ENCODE data around the gene CFAP100.

CFAP100 gene

GRCh38 chr3:126392246-126392645 is 2.5 kb upstream of the CFAP100 start:
- no peaks in the 10 kb centered on the region for H3K36me3 ChIP-seq (ENCODE audit: insufficient read depth, low read length)

DNA sequence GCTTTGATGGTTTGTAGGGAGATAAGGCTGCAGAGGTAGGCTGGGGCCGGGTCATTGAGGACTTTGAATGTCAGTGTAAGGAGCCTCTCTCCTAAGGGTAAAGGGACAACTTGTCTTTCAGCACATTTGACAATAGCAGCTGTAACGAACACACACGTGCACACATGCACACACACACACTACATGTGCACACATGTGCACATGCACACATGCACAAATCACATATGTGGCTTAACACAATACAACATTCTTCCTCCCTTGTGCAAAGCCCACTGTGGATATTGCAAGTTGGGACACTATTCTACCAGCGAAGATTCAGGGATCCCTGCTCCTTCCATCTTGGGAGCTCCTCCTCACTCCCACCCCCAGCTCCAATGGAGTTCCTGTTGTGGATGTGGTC is 1.1 kb upstream of the CFAP100 start:
- Histone ChIP-seq H3K27ac (no peak overlapping the region), H3K9me3 (ENCODE audit: low read depth, low read length) (no peaks in the 10 kb centered on the region), H3K36me3 (ENCODE audit: insufficient read depth, low read length) (no peaks in the 10 kb centered on the region), H3K9ac (ENCODE audit: insufficient read length) (no peak overlapping the region), H3K4me3 (no peak overlapping the region)
- TF ChIP-seq FOXP2 (optimal IDR thresholded peaks at IDR 0.05; ENCODE audit: control extremely low read depth, extremely low read length, insufficient read depth) (no peak), POLR2AphosphoS5 (IDR thresholded peaks at IDR 0.05; ENCODE audit: borderline replicate concordance, low read depth, low read length) (no peak), EZH2 (IDR thresholded peaks at IDR 0.05) (no peak)
- no peak for DNase-seq (ENCODE audit: low read depth, low spot score)

More at GRCh38 chr3:126392246-126392645, 2.5 kb upstream of the CFAP100 start:
- H3K9ac ChIP-seq (ENCODE audit: insufficient read length): no peak overlapping the region
- TF ChIP-seq FOXP2 (optimal IDR thresholded peaks at IDR 0.05; ENCODE audit: control extremely low read depth, extremely low read length, insufficient read depth): no peak
- TF ChIP-seq EZH2 (IDR thresholded peaks at IDR 0.05): no peak
- no peak for TF ChIP-seq POLR2AphosphoS5 (IDR thresholded peaks at IDR 0.05; ENCODE audit: borderline replicate concordance, low read depth, low read length)
- H3K4me3 ChIP-seq: no peak overlapping the region
- no peak overlapping the region for H3K27ac ChIP-seq
- DNase-seq (ENCODE audit: low read depth, low spot score): no peak
- no peaks in the 10 kb centered on the region for H3K9me3 ChIP-seq (ENCODE audit: low read depth, low read length)

GRCh38 chr3:126394977-126395321 is 240 bp downstream of the CFAP100 start:
- Histone ChIP-seq H3K4me3 (no peak overlapping the region), H3K9ac (ENCODE audit: insufficient read length) (no peak overlapping the region)

GRCh38 chr3:126395846-126396513 is 1.3 kb downstream of the CFAP100 start:
- Histone ChIP-seq H3K36me3 (ENCODE audit: insufficient read depth, low read length) (no peaks in the 10 kb centered on the region), H3K27ac (no peak overlapping the region), H3K9me3 (ENCODE audit: low read depth, low read length) (no peaks in the 10 kb centered on the region), H3K4me3 (no peak overlapping the region), H3K9ac (ENCODE audit: insufficient read length) (no peak overlapping the region)
- DNase-seq (ENCODE audit: low read depth, low spot score): no peak
- no peak for TF ChIP-seq EZH2 (IDR thresholded peaks at IDR 0.05)
- no peak for TF ChIP-seq FOXP2 (optimal IDR thresholded peaks at IDR 0.05; ENCODE audit: control extremely low read depth, extremely low read length, insufficient read depth)
- no peak for TF ChIP-seq POLR2AphosphoS5 (IDR thresholded peaks at IDR 0.05; ENCODE audit: borderline replicate concordance, low read depth, low read length)

More at GRCh38 chr3:126394977-126395321, 240 bp downstream of the CFAP100 start:
- Histone ChIP-seq H3K36me3 (ENCODE audit: insufficient read depth, low read length) (no peaks in the 10 kb centered on the region), H3K27ac (no peak overlapping the region), H3K9me3 (ENCODE audit: low read depth, low read length) (no peaks in the 10 kb centered on the region)
- no peak for DNase-seq (ENCODE audit: low read depth, low spot score)
- TF ChIP-seq EZH2 (IDR thresholded peaks at IDR 0.05): no peak
- TF ChIP-seq FOXP2 (optimal IDR thresholded peaks at IDR 0.05; ENCODE audit: control extremely low read depth, extremely low read length, insufficient read depth): no peak
- no peak for TF ChIP-seq POLR2AphosphoS5 (IDR thresholded peaks at IDR 0.05; ENCODE audit: borderline replicate concordance, low read depth, low read length)

DNA sequence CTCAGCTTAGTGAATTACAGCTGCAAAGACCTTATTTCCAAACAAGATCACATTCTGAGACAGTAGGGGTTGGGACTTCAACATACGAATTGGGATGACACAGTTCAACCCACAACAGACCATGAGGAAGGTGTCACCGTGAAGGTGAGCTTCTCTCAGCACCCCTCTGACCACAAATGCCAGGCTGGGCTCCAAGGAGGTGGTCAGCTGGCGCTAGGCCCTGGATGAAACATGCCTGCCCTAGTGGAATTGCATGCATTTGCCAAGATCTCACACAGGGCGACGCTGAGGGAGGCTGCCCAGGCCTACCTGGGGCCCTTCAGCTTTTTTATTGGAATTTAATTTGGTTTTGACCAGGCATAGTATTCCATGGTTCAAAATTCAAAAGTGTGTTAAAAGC is 1.8 kb downstream of the CFAP100 start:
- no peak overlapping the region for H3K27ac ChIP-seq
- TF ChIP-seq POLR2AphosphoS5 (IDR thresholded peaks at IDR 0.05; ENCODE audit: borderline replicate concordance, low read depth, low read length) (no peak), EZH2 (IDR thresholded peaks at IDR 0.05) (no peak), FOXP2 (optimal IDR thresholded peaks at IDR 0.05; ENCODE audit: control extremely low read depth, extremely low read length, insufficient read depth) (no peak)
- DNase-seq (ENCODE audit: low read depth, low spot score): no peak
- H3K9me3 ChIP-seq (ENCODE audit: low read depth, low read length): no peaks in the 10 kb centered on the region
- H3K36me3 ChIP-seq (ENCODE audit: insufficient read depth, low read length): no peaks in the 10 kb centered on the region
- H3K9ac ChIP-seq (ENCODE audit: insufficient read length): no peak overlapping the region
- H3K4me3 ChIP-seq: no peak overlapping the region

GRCh38 chr3:126397610-126398422 is 3.1 kb downstream of the CFAP100 start:
- no peak overlapping the region for H3K9ac ChIP-seq (ENCODE audit: insufficient read length)
- TF ChIP-seq POLR2AphosphoS5 (IDR thresholded peaks at IDR 0.05; ENCODE audit: borderline replicate concordance, low read depth, low read length) (no peak), EZH2 (IDR thresholded peaks at IDR 0.05) (no peak), FOXP2 (optimal IDR thresholded peaks at IDR 0.05; ENCODE audit: control extremely low read depth, extremely low read length, insufficient read depth) (no peak)
- DNase-seq (ENCODE audit: low read depth, low spot score): no peak
- no peaks in the 10 kb centered on the region for H3K36me3 ChIP-seq (ENCODE audit: insufficient read depth, low read length)
- no peaks in the 10 kb centered on the region for H3K9me3 ChIP-seq (ENCODE audit: low read depth, low read length)
- no peak overlapping the region for H3K27ac ChIP-seq
- H3K4me3 ChIP-seq: no peak overlapping the region

- H3K36me3 ChIP-seq (ENCODE audit: insufficient read depth, low read length): no peaks in the 10 kb centered on the region
- no peak for DNase-seq (ENCODE audit: low read depth, low spot score)
- TF ChIP-seq FOXP2 (optimal IDR thresholded peaks at IDR 0.05; ENCODE audit: control extremely low read depth, extremely low read length, insufficient read depth): no peak
- no peak for TF ChIP-seq EZH2 (IDR thresholded peaks at IDR 0.05)
- TF ChIP-seq POLR2AphosphoS5 (IDR thresholded peaks at IDR 0.05; ENCODE audit: borderline replicate concordance, low read depth, low read length): no peak
- H3K27ac ChIP-seq: no peak overlapping the region
- H3K4me3 ChIP-seq: no peak overlapping the region
- no peaks in the 10 kb centered on the region for H3K9me3 ChIP-seq (ENCODE audit: low read depth, low read length)
- no peak overlapping the region for H3K9ac ChIP-seq (ENCODE audit: insufficient read length)
Measured at GRCh38 chr3:126398423-126399350, 4.0 kb downstream of the CFAP100 start.

DNA sequence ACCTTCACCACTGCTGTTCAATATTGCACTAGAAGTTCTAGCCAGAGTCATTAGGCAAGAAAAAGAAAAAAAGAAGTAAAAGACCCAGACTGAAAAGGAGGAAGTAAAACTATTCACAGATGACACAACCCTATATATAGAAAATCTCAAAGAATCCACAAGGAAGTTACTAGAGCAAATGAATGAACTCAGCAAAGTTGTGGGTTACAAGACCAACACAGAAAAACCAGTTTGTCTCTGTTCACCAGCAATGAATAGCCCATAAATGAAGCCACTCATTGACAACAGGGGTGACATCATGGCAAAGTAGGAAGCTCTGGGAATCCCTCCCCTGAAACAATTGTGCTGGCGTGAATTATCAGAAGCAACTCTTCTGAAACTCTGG is 4.6 kb downstream of the CFAP100 start:
- TF ChIP-seq POLR2AphosphoS5 (IDR thresholded peaks at IDR 0.05; ENCODE audit: borderline replicate concordance, low read depth, low read length): no peak
- TF ChIP-seq FOXP2 (optimal IDR thresholded peaks at IDR 0.05; ENCODE audit: control extremely low read depth, extremely low read length, insufficient read depth): no peak
- TF ChIP-seq EZH2 (IDR thresholded peaks at IDR 0.05): no peak
- H3K9me3 ChIP-seq (ENCODE audit: low read depth, low read length): no peaks in the 10 kb centered on the region
- H3K9ac ChIP-seq (ENCODE audit: insufficient read length): no peak overlapping the region
- no peak overlapping the region for H3K4me3 ChIP-seq
- H3K36me3 ChIP-seq (ENCODE audit: insufficient read depth, low read length): no peaks in the 10 kb centered on the region
- H3K27ac ChIP-seq: no peak overlapping the region
- no peak for DNase-seq (ENCODE audit: low read depth, low spot score)

Data from SK-N-MC (cell line).